IgD-negative memory B cell (primary cell): ENCODE data around the gene ENDOD1. TPM values are rescaled to one million over a fixed set of nuclear protein-coding genes. Genes with fewer than 3 reads are reported as not detected.
"Not testable (repeated sequence)": the region's sequence is repeated elsewhere in the genome, so short reads cannot be mapped to it uniquely, and the experiment has no call there.

Experiments
- H3K27ac Mint-ChIP-seq, 3 donors: one replicate each; pipeline ENCODE4 v1.8.0; 2020 to 2022; ENCODE audit warnings: mild to moderate bottlenecking in 3 of 3, mixed read lengths in 3 of 3, moderate library complexity in 1 of 3
- H3K27me3 Mint-ChIP-seq: one replicate; pipeline ENCODE4 v1.8.0; 2021; ENCODE audit warnings: mixed read lengths
- H3K36me3 Mint-ChIP-seq: one replicate; pipeline ENCODE4 v1.8.0; 2020; ENCODE audit warnings: mild to moderate bottlenecking, mixed read lengths
- H3K4me1 Mint-ChIP-seq, 3 donors: one replicate each; pipeline ENCODE4 v1.8.0; 2020 to 2022; ENCODE audit warnings: mixed read lengths in 3 of 3, mild to moderate bottlenecking in 1 of 3
- H3K4me3 Mint-ChIP-seq, 4 donors: one replicate each; pipeline ENCODE4 v1.8.0; 2020 to 2022; ENCODE audit warnings: mild to moderate bottlenecking in 4 of 4, mixed read lengths in 4 of 4, moderate library complexity in 3 of 4
- H3K9me3 Mint-ChIP-seq, 3 donors: one replicate each; pipeline ENCODE4 v1.8.0; 2020 to 2021; ENCODE audit warnings: mixed read lengths in 3 of 3, mild to moderate bottlenecking in 1 of 3
- polyA plus RNA-seq: library from polyadenylated mRNA; unstranded; fragments of 300-500 nt; fragmentation: Illumina TruSeq; gene quantifications from one replicate; pipeline ENCODE4 v1.2.3, GENCODE V29; 2021

The ENDOD1 gene
- polyA plus RNA-seq, result 16.4 TPM

- Mint-ChIP-seq H3K27ac (peak within 1 kb of the TSS; percentile 97 to 98 (median 98)), H3K9me3 (no peaks in the 10 kb centered on the region), H3K36me3 (no peaks in the 10 kb centered on the region), H3K4me3 (peak within 1 kb of the TSS; percentile 91 to 97 (median 94)), H3K27me3 (no peaks in the 10 kb centered on the region), H3K4me1 (peaks cover 42 to 51% (median 42%) of the 10 kb centered on the region in 3 donors)
Observed at GRCh38 chr11:95089620-95090542, at the start of gene ENDOD1. Gene ENDOD1, plus strand, starts transcription at chr11:95089846. Its CDS starts 82 bp downstream, at chr11:95089928.

GRCh38 chr11:95042239-95042638 lies 47.4 kb upstream of the ENDOD1 start:
- Mint-ChIP-seq H3K36me3 (no peaks in the 10 kb centered on the region), H3K4me3 (no peak overlapping the region), H3K27me3 (peaks cover 9% of the 10 kb centered on the region), H3K9me3 (peaks cover 0 to 3% (median 3%) of the 10 kb centered on the region in 3 donors), H3K4me1 (no peaks in the 10 kb centered on the region), H3K27ac (no peak overlapping the region)

- Mint-ChIP-seq H3K36me3 (no peaks in the 10 kb centered on the region), H3K4me1 (no peaks in the 10 kb centered on the region), H3K9me3 (peaks cover 0 to 3% (median 3%) of the 10 kb centered on the region in 3 donors), H3K4me3 (no peak overlapping the region), H3K27ac (no peak overlapping the region), H3K27me3 (peaks cover 9% of the 10 kb centered on the region)
Observed at GRCh38 chr11:95042906-95043305, 46.7 kb upstream of the ENDOD1 start.

GRCh38 chr11:95044010-95044409 lies 45.6 kb upstream of the ENDOD1 start:
- Mint-ChIP-seq H3K9me3 (no peaks in the 10 kb centered on the region), H3K36me3 (no peaks in the 10 kb centered on the region), H3K27ac (no peak overlapping the region), H3K4me1 (no peaks in the 10 kb centered on the region), H3K4me3 (no peak overlapping the region), H3K27me3 (peaks cover 8% of the 10 kb centered on the region)

- no peak overlapping the region for H3K4me3 Mint-ChIP-seq
- H3K27me3 Mint-ChIP-seq, result peaks cover 11% of the 10 kb centered on the region
- H3K9me3 Mint-ChIP-seq, result no peaks in the 10 kb centered on the region
- no peak overlapping the region for H3K27ac Mint-ChIP-seq
- H3K4me1 Mint-ChIP-seq, result no peaks in the 10 kb centered on the region
- no peaks in the 10 kb centered on the region for H3K36me3 Mint-ChIP-seq
Observed at GRCh38 chr11:95045812-95046211, 43.8 kb upstream of the ENDOD1 start.

- Mint-ChIP-seq H3K27me3 (peaks cover 18% of the 10 kb centered on the region), H3K27ac (peak within 1 kb of the TSS in 1 of 3 donors; percentile 66)
- H3K4me3 Mint-ChIP-seq, H3K4me1 Mint-ChIP-seq, H3K9me3 Mint-ChIP-seq, H3K36me3 Mint-ChIP-seq: not testable (repeated sequence)
Observed at GRCh38 chr11:95049122-95049521, 40.5 kb upstream of the ENDOD1 start, which contains the start of gene KDM4F. Gene KDM4F, plus strand, starts transcription at chr11:95049422.

GRCh38 chr11:95050595-95051202 lies 38.9 kb upstream of the ENDOD1 start:
- peak overlapping the region in 1 of 3 donors; percentile 80 for H3K27ac Mint-ChIP-seq
- no peaks in the 10 kb centered on the region for H3K9me3 Mint-ChIP-seq
- no peaks in the 10 kb centered on the region for H3K36me3 Mint-ChIP-seq
- peaks cover 18% of the 10 kb centered on the region for H3K27me3 Mint-ChIP-seq
- H3K4me1 Mint-ChIP-seq, result peaks cover 0 to 11% (median 7%) of the 10 kb centered on the region in 3 donors
- H3K4me3 Mint-ChIP-seq, result no peak overlapping the region

- peak overlapping the region in 1 of 3 donors; percentile 81 for H3K27ac Mint-ChIP-seq
- H3K36me3 Mint-ChIP-seq, result no peaks in the 10 kb centered on the region
- H3K27me3 Mint-ChIP-seq, result peaks cover 13% of the 10 kb centered on the region
- H3K4me1 Mint-ChIP-seq, result peaks cover 0 to 11% (median 7%) of the 10 kb centered on the region in 3 donors
- H3K4me3 Mint-ChIP-seq, result no peak overlapping the region
- no peaks in the 10 kb centered on the region for H3K9me3 Mint-ChIP-seq
Observed at GRCh38 chr11:95054356-95054755, 35.3 kb upstream of the ENDOD1 start.

GRCh38 chr11:95055283-95055897 lies 34.3 kb upstream of the ENDOD1 start:
- no peak overlapping the region for H3K4me3 Mint-ChIP-seq
- no peaks in the 10 kb centered on the region for H3K9me3 Mint-ChIP-seq
- H3K4me1 Mint-ChIP-seq, result peaks cover 0 to 11% (median 7%) of the 10 kb centered on the region in 3 donors
- peaks cover 11% of the 10 kb centered on the region for H3K27me3 Mint-ChIP-seq
- no peak overlapping the region for H3K27ac Mint-ChIP-seq
- no peaks in the 10 kb centered on the region for H3K36me3 Mint-ChIP-seq

GRCh38 chr11:95057959-95058358 lies 31.7 kb upstream of the ENDOD1 start:
- H3K36me3 Mint-ChIP-seq, result no peaks in the 10 kb centered on the region
- no peaks in the 10 kb centered on the region for H3K9me3 Mint-ChIP-seq
- peaks cover 0 to 11% (median 7%) of the 10 kb centered on the region in 3 donors for H3K4me1 Mint-ChIP-seq
- no peak overlapping the region for H3K27ac Mint-ChIP-seq
- H3K4me3 Mint-ChIP-seq, result no peak overlapping the region
- peaks cover 6% of the 10 kb centered on the region for H3K27me3 Mint-ChIP-seq

- H3K4me1 Mint-ChIP-seq, result peaks cover 0 to 11% (median 7%) of the 10 kb centered on the region in 3 donors
- no peaks in the 10 kb centered on the region for H3K36me3 Mint-ChIP-seq
- H3K27ac Mint-ChIP-seq, result no peak overlapping the region
- H3K4me3 Mint-ChIP-seq, result no peak overlapping the region
- H3K9me3 Mint-ChIP-seq, result no peaks in the 10 kb centered on the region
- peaks cover 4% of the 10 kb centered on the region for H3K27me3 Mint-ChIP-seq
Observed at GRCh38 chr11:95058621-95059020, 31.0 kb upstream of the ENDOD1 start.

GRCh38 chr11:95059046-95059445 lies 30.6 kb upstream of the ENDOD1 start:
- Mint-ChIP-seq H3K36me3 (no peaks in the 10 kb centered on the region), H3K27me3 (peaks cover 4% of the 10 kb centered on the region), H3K27ac (peak overlapping the region in 1 of 3 donors; percentile 51), H3K9me3 (no peaks in the 10 kb centered on the region), H3K4me1 (peaks cover 0 to 11% (median 7%) of the 10 kb centered on the region in 3 donors), H3K4me3 (no peak overlapping the region)

GRCh38 chr11:95065336-95065735 lies 24.3 kb upstream of the ENDOD1 start:
- no peak overlapping the region for H3K4me3 Mint-ChIP-seq
- peaks cover 1% of the 10 kb centered on the region for H3K27me3 Mint-ChIP-seq
- peaks cover 1% of the 10 kb centered on the region for H3K36me3 Mint-ChIP-seq
- no peaks in the 10 kb centered on the region for H3K9me3 Mint-ChIP-seq
- no peak overlapping the region for H3K27ac Mint-ChIP-seq
- peaks cover 10 to 15% (median 13%) of the 10 kb centered on the region in 3 donors for H3K4me1 Mint-ChIP-seq

GRCh38 chr11:95066716-95067038 lies 23.0 kb upstream of the ENDOD1 start, which contains the start of gene SRSF8:
Gene SRSF8, plus strand, starts transcription at chr11:95066919. Its CDS starts 308 bp downstream, at chr11:95067227.
- H3K36me3 Mint-ChIP-seq, result peaks cover 1% of the 10 kb centered on the region
- H3K4me1 Mint-ChIP-seq, result peaks cover 19 to 22% (median 21%) of the 10 kb centered on the region in 3 donors
- no peaks in the 10 kb centered on the region for H3K9me3 Mint-ChIP-seq

More at GRCh38 chr11:95066716-95067038, 23.0 kb upstream of the ENDOD1 start, which contains the start of gene SRSF8:
- H3K27me3 Mint-ChIP-seq, result peaks cover 1% of the 10 kb centered on the region
- peak within 1 kb of the TSS; percentile 100 for H3K4me3 Mint-ChIP-seq
- peak within 1 kb of the TSS; percentile 88 to 99 (median 94) for H3K27ac Mint-ChIP-seq
